Ishikawa (cell line): ENCODE results near the gene GPR152.

Source experiments
- CEBPB ChIP-seq: IDR thresholded peaks from 2 replicates; pipeline ENCODE4 v1.6.1; 2012
- CREB1 ChIP-seq: IDR thresholded peaks from 2 replicates; pipeline ENCODE4 v1.6.1; 2012; ENCODE audit warnings: low read depth
- EGR1 ChIP-seq: IDR thresholded peaks from 2 replicates; pipeline ENCODE4 v1.6.1; 2012
- EP300 ChIP-seq: IDR thresholded peaks from 2 replicates; pipeline ENCODE4 v1.6.1; 2012; ENCODE audit warnings: borderline replicate concordance
- FOXM1 ChIP-seq: IDR thresholded peaks from 2 replicates; pipeline ENCODE4 v1.6.1; 2012; ENCODE audit warnings: low read depth, borderline replicate concordance
- NFIC ChIP-seq: IDR thresholded peaks from 2 replicates; pipeline ENCODE4 v1.6.1; 2012
- RAD21 ChIP-seq: IDR thresholded peaks from 2 replicates; pipeline ENCODE4 v1.6.1; 2012; ENCODE audit warnings: low read depth
- TAF1 ChIP-seq: IDR thresholded peaks from 2 replicates; pipeline ENCODE4 v1.6.1; 2012; ENCODE audit warnings: low read depth, mild to moderate bottlenecking
- YY1 ChIP-seq: IDR thresholded peaks from 2 replicates; pipeline ENCODE4 v1.6.1; 2012; ENCODE audit warnings: low read depth
- ZBTB7A ChIP-seq: IDR thresholded peaks from 2 replicates; pipeline ENCODE4 v1.6.1; 2012; ENCODE audit warnings: low read depth
- TF ChIP-seq, protein P1 (sequence below): IDR thresholded peaks from 2 replicates; pipeline ENCODE4 v1.6.1; 2012
- TF ChIP-seq, protein P2 (sequence below): IDR thresholded peaks from 2 replicates; pipeline ENCODE4 v1.6.1; 2012
- TF ChIP-seq, protein P3 (sequence below): IDR thresholded peaks from 2 replicates; pipeline ENCODE4 v1.6.1; 2012; ENCODE audit warnings: low read depth, mild to moderate bottlenecking

DNA sequence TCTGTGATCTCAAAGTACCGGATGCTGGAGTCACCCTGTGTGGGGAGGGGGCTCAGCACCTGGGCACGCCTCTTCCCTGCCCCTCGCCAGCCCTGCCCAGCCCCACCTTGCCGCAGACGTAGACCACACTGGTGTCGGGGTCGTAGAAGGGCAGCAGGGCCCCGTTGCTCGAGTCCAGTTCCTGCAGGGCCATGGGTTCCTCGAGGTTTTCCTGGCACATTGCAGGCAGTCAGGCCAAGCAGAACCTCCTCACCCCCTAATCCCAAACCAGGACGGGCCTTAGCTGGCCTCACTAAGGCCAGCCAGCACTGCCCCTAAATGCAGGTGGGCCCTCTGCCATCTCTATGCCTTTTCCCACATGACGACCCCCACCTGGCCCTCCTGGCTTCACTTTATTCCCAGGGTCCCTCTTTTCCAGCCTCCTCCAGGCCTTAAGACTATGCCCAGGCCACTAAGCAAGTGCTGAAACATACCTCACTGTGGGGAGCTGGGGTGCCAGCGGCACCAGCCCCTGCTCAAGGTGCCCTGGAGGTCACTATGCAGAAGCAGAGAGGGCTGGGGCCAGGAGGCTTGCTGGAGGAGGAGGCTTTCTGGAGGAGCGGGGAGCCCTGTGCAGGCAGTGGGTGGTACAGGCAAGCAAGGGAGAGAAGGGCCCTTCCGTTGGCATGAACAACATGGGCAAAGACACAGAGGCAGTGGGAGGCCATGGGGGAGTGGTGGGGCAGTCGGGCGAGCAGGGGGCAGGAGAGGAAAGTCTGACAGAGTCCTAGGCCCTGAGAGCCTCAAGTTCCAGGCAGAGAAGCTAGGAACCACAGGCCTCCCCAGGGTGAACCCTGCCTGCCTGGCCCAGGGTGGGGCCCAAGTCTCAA, 12.1 kb downstream of the GPR152 start:
- TF ChIP-seq EP300 (no peak), RAD21 (no peak), CEBPB (no peak), CREB1 (no peak), YY1 (no peak), TAF1 (no peak), FOXM1 (no peak), ZBTB7A (no peak), NFIC (no peak), EGR1 (no peak)
- TF ChIP-seq, protein P1, sequence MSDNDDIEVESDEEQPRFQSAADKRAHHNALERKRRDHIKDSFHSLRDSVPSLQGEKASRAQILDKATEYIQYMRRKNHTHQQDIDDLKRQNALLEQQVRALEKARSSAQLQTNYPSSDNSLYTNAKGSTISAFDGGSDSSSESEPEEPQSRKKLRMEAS, result no peak
- TF ChIP-seq, protein P2, sequence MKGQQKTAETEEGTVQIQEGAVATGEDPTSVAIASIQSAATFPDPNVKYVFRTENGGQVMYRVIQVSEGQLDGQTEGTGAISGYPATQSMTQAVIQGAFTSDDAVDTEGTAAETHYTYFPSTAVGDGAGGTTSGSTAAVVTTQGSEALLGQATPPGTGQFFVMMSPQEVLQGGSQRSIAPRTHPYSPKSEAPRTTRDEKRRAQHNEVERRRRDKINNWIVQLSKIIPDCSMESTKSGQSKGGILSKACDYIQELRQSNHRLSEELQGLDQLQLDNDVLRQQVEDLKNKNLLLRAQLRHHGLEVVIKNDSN, result no peak
- TF ChIP-seq, protein P3, sequence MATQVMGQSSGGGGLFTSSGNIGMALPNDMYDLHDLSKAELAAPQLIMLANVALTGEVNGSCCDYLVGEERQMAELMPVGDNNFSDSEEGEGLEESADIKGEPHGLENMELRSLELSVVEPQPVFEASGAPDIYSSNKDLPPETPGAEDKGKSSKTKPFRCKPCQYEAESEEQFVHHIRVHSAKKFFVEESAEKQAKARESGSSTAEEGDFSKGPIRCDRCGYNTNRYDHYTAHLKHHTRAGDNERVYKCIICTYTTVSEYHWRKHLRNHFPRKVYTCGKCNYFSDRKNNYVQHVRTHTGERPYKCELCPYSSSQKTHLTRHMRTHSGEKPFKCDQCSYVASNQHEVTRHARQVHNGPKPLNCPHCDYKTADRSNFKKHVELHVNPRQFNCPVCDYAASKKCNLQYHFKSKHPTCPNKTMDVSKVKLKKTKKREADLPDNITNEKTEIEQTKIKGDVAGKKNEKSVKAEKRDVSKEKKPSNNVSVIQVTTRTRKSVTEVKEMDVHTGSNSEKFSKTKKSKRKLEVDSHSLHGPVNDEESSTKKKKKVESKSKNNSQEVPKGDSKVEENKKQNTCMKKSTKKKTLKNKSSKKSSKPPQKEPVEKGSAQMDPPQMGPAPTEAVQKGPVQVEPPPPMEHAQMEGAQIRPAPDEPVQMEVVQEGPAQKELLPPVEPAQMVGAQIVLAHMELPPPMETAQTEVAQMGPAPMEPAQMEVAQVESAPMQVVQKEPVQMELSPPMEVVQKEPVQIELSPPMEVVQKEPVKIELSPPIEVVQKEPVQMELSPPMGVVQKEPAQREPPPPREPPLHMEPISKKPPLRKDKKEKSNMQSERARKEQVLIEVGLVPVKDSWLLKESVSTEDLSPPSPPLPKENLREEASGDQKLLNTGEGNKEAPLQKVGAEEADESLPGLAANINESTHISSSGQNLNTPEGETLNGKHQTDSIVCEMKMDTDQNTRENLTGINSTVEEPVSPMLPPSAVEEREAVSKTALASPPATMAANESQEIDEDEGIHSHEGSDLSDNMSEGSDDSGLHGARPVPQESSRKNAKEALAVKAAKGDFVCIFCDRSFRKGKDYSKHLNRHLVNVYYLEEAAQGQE, result no peak
